K562 treated with DMSO at 1 percent for 24 hours (cell line): Measurements from ENCODE around the gene PPBP. TPM values are rescaled to one million over a fixed set of nuclear protein-coding genes. Genes with fewer than 3 reads are reported as not detected.

ENCODE experiments used
- total RNA-seq: library from RNA; unstranded; fragments of 300-600 nt; gene quantifications from 2 replicates; pipeline ENCODE4 v1.2.3, GENCODE V29; 2022; ENCODE audit warnings: low read depth; ENCODE audit not compliant: insufficient read depth

Gene PPBP, protein sequence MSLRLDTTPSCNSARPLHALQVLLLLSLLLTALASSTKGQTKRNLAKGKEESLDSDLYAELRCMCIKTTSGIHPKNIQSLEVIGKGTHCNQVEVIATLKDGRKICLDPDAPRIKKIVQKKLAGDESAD
- 0.82 TPM in 1 of 2 replicates, not detected in the other for total RNA-seq

DNA sequence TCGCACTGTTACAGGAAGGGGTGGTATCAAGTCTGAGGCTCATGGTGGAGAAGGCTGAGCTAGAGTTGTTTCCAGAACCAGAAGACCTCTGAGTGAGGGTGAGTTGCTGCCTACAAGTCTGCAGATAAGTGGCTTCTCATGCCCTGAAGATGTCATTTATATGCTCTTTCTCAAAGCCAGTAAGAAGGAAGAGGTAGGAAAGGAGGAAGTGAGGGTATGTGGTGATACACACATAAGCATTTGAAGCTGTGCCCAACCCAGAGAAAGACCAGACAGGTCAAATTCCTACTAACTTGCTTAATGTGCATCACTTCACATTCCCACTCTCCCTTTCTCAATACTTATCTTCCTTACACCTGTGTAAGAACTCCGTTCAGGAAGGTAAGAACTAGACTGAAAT lies at the start of gene PPBP:
TSS of gene PPBP (minus strand) at position 130 of the 400 bp plus-strand sequence. CDS start at position 43, 87 bp downstream.

DNA sequence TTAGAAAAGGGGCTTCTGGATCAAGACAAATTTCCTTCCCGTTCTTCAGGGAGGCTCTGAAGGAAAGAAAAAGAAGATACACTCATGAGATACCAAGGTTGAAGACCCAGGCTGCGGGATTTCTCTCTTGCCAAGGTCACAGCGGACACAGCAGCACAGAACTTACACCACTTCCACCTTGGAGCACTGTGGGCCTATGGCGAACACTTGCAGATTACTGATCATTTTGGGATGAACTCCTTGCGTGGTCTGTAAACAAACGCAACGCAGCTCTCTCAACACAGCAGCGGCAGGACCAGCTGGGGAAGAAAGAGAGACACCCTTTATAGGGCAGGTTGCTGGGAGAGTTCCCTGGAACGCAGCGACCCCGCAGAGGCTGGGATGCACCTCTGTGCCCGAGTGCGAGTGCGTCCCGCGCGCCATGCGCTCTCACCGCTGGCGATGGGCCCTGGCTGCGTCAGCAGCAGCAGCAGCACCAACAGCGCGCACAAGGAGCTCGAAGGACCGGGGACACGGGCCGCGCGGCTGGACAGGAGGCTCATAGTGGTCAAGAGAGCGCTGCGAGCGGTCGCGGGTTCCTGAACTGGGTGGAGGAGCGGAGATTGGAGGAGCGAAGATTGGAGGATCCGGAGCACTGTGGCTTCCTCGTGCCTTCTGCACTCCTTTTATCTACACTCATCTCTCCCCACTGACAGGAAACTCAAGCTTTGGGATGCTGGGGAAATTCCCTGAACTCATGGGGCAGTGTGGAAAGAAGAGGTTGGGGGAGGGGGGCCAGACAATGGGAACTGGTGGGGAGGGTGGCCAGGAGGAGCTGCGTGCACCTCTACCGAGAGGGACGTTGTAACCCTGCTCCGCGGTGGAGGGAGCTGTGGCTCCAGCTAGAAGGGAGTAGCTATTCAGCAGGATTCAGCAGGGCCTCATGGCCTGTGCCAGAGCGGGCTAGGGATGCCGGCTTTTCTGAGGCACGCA lies 10.3 kb upstream of the PPBP start, which contains the start of gene CXCL5:
TSS of gene CXCL5 (minus strand) at position 638 of the 972 bp plus-strand sequence. CDS start at position 542, 96 bp downstream.

Other genes with a start within 250 kb of the PPBP start
- gene CXCL8, start 247.6 kb downstream of the PPBP start, total RNA-seq = 6.3 and 9.9 TPM in 2 replicates
- not detected in 2 replicates for gene CXCL6, start 151.5 kb downstream of the PPBP start, total RNA-seq
- gene PF4V1, start 134.9 kb downstream of the PPBP start, total RNA-seq = not detected in 2 replicates
- 8.5 and 12.1 TPM in 2 replicates for gene CXCL1, start 118.8 kb downstream of the PPBP start, total RNA-seq
- not detected in 2 replicates for gene PF4, start 6.2 kb downstream of the PPBP start, total RNA-seq
- gene CXCL5, start 10.5 kb upstream of the PPBP start, total RNA-seq = not detected in 2 replicates
- gene CXCL3, start 50.5 kb upstream of the PPBP start, total RNA-seq = 23.7 and 28.8 TPM in 2 replicates
- 25.4 and 26.6 TPM in 2 replicates for gene CXCL2, start 111.0 kb upstream of the PPBP start, total RNA-seq
- gene MTHFD2L, start 169.9 kb upstream of the PPBP start, total RNA-seq = 4.6 and 7.5 TPM in 2 replicates